ENCODE measurements around the gene ADAMTS4. TPM values are rescaled to one million over a fixed set of nuclear protein-coding genes. Genes with fewer than 3 reads are reported as not detected.

The ADAMTS4 gene
- total RNA-seq, 2 experiments from 2014 or later = 0.28 to 0.60 TPM

GRCh38 chr1:161226759-161227158 lies 27.9 kb upstream of the ADAMTS4 start:
- TF ChIP-seq CTCF (IDR thresholded peaks at IDR 0.05) = no peak
- POLR2A ChIA-PET = interaction anchor here (1.2 to 3.5 kb wide), 11 partner anchors 11 to 173 kb away, joined by 4 to 95 read pairs (median 20); partner anchors contain the start of genes FCER1G, NDUFS2, PPOX and SDHC
- ATAC-seq (ENCODE audit: poor library complexity) = no peak

GRCh38 chr1:161226320-161226711 lies 27.5 kb upstream of the ADAMTS4 start:
- ATAC-seq (ENCODE audit: poor library complexity) = no peak
- peaks cover 39% of the 10 kb centered on the region for H3K4me1 Mint-ChIP-seq (ENCODE audit: low read depth)
- ChIA-PET CTCF (interaction anchor here (0.6 to 3.3 kb wide), 25 partner anchors 7 to 180 kb away, joined by 3 to 43 read pairs (median 5); partner anchors contain the start of genes B4GALT3, NDUFS2, PPOX and SDHC), POLR2A (interaction anchor here (0.6 to 3.5 kb wide), 30 partner anchors 10 to 500 kb away, joined by 3 to 95 read pairs (median 8); partner anchors contain the start of genes ARHGAP30, B4GALT3, DEDD and FCER1G)
- peak overlapping the region; percentile 98 for H3K4me3 Mint-ChIP-seq
- Histone ChIP-seq H3K27me3 (ENCODE audit: control insufficient read depth in 1 of 2, insufficient read depth in 2 of 2, low read length in 2 of 2) (no peaks in the 10 kb centered on the region), H3K27ac (ENCODE audit: low read depth in 1 of 2, low read length in 2 of 2) (no peak overlapping the region), H3K9me3 (ENCODE audit: control insufficient read depth in 1 of 2, insufficient read depth in 1 of 2, low read length in 2 of 2) (no peaks in the 10 kb centered on the region), H3K36me3 (ENCODE audit: insufficient read depth, low read length) (peaks cover 23% of the 10 kb centered on the region), H3K4me3 (ENCODE audit: low read length) (peak overlapping the region; percentile 84), H3K4me1 (ENCODE audit: insufficient read depth, low read length) (peaks cover 34% of the 10 kb centered on the region)
- H3K27ac Mint-ChIP-seq = peak overlapping the region; percentile 83
- DNase-seq = peak in 2 of 14 experiments; percentile 34 to 36
- no peak for TF ChIP-seq CTCF (IDR thresholded peaks at IDR 0.05)
- no peaks in the 10 kb centered on the region for H3K9me3 Mint-ChIP-seq
- H3K36me3 Mint-ChIP-seq (ENCODE audit: low read depth) = peaks cover 29% of the 10 kb centered on the region
- H3K27me3 Mint-ChIP-seq = no peaks in the 10 kb centered on the region
- intact Hi-C loops (cut with DNase I, micrococcal nuclease) = loop anchor here (2.0 to 10.0 kb wide), 3 partner anchors 24 to 518 kb away; partner anchors contain the start of genes DUSP12 (in 2 of the 2) and NDUFS2 (in 1 of the 2)

More at GRCh38 chr1:161226759-161227158, 27.9 kb upstream of the ADAMTS4 start:
- peaks cover 34% of the 10 kb centered on the region for H3K4me1 ChIP-seq (ENCODE audit: insufficient read depth, low read length)
- Mint-ChIP-seq H3K9me3 (no peaks in the 10 kb centered on the region), H3K27me3 (no peaks in the 10 kb centered on the region), H3K27ac (peak overlapping the region; percentile 33), H3K36me3 (ENCODE audit: low read depth) (peaks cover 29% of the 10 kb centered on the region), H3K4me3 (peak overlapping the region; percentile 80), H3K4me1 (ENCODE audit: low read depth) (peaks cover 39% of the 10 kb centered on the region)
- no peak overlapping the region for H3K27ac ChIP-seq (ENCODE audit: low read depth in 1 of 2, low read length in 2 of 2)
- no peaks in the 10 kb centered on the region for H3K9me3 ChIP-seq (ENCODE audit: control insufficient read depth in 1 of 2, insufficient read depth in 1 of 2, low read length in 2 of 2)
- CTCF ChIA-PET = interaction anchor here (0.8 to 3.3 kb wide), 12 partner anchors 8 to 156 kb away, joined by 3 to 43 read pairs (median 8); partner anchors contain the start of genes B4GALT3, NDUFS2, PPOX and SDHC
- DNase-seq = no peak
- intact Hi-C loops (cut with DNase I, micrococcal nuclease) = loop anchor here (1.0 to 10.0 kb wide), 6 partner anchors 24 to 518 kb away; partner anchors contain the start of genes DUSP12 (in 2 of the 2) and NDUFS2 (in 1 of the 2)
- peak overlapping the region; percentile 84 for H3K4me3 ChIP-seq (ENCODE audit: low read length)
- peaks cover 23% of the 10 kb centered on the region for H3K36me3 ChIP-seq (ENCODE audit: insufficient read depth, low read length)
- H3K27me3 ChIP-seq (ENCODE audit: control insufficient read depth in 1 of 2, insufficient read depth in 2 of 2, low read length in 2 of 2) = no peaks in the 10 kb centered on the region

GRCh38 chr1:161225534-161226319 lies 26.9 kb upstream of the ADAMTS4 start, which contains the start of gene TOMM40L:
TOMM40L (plus strand) TSS chr1:161226060; CDS start chr1:161226490, 430 bp downstream.
- DNase-seq (peak; percentile 74 to 98 (median 82)), ATAC-seq (ENCODE audit: poor library complexity) (peak; percentile 95)
- Histone ChIP-seq H3K36me3 (ENCODE audit: insufficient read depth, low read length) (peaks cover 23% of the 10 kb centered on the region), H3K27me3 (ENCODE audit: control insufficient read depth in 1 of 2, insufficient read depth in 2 of 2, low read length in 2 of 2) (no peaks in the 10 kb centered on the region), H3K4me3 (ENCODE audit: low read length) (peak within 1 kb of the TSS; percentile 84), H3K4me1 (ENCODE audit: insufficient read depth, low read length) (peaks cover 34% of the 10 kb centered on the region), H3K9me3 (ENCODE audit: control insufficient read depth in 1 of 2, insufficient read depth in 1 of 2, low read length in 2 of 2) (no peaks in the 10 kb centered on the region), H3K27ac (ENCODE audit: low read depth in 1 of 2, low read length in 2 of 2) (peak within 1 kb of the TSS; percentile 5 to 52)
- Mint-ChIP-seq H3K4me1 (ENCODE audit: low read depth) (peaks cover 39% of the 10 kb centered on the region), H3K36me3 (ENCODE audit: low read depth) (peaks cover 27% of the 10 kb centered on the region), H3K27ac (peak within 1 kb of the TSS; percentile 83), H3K4me3 (peak within 1 kb of the TSS; percentile 98), H3K9me3 (no peaks in the 10 kb centered on the region), H3K27me3 (no peaks in the 10 kb centered on the region)
- POLR2A ChIA-PET = interaction anchor here (0.6 to 3.5 kb wide), 34 partner anchors 10 to 501 kb away, joined by 3 to 95 read pairs (median 6); partner anchors contain the start of genes ARHGAP30, B4GALT3, DEDD and FCER1G
- peak; percentile 59 for TF ChIP-seq CTCF (IDR thresholded peaks at IDR 0.05)
- intact Hi-C loops (cut with DNase I, micrococcal nuclease) = loop anchor here (1.0 to 10.0 kb wide), 5 partner anchors 15 to 519 kb away; partner anchors contain the start of genes DUSP12 (in 2 of the 2) and NDUFS2 (in 1 of the 2)
- CTCF ChIA-PET = interaction anchor here (0.6 to 3.3 kb wide), 29 partner anchors 10 to 180 kb away, joined by 3 to 43 read pairs (median 4); partner anchors contain the start of genes B4GALT3, CFAP126, NDUFS2 and NR1I3
